ENCODE data around the gene ADGRG6. TPM values are rescaled to one million over a fixed set of nuclear protein-coding genes. Genes with fewer than 3 reads are reported as not detected.

Gene ADGRG6
- total RNA-seq, 1 experiment from 2014 or later: 5.3 TPM

DNA sequence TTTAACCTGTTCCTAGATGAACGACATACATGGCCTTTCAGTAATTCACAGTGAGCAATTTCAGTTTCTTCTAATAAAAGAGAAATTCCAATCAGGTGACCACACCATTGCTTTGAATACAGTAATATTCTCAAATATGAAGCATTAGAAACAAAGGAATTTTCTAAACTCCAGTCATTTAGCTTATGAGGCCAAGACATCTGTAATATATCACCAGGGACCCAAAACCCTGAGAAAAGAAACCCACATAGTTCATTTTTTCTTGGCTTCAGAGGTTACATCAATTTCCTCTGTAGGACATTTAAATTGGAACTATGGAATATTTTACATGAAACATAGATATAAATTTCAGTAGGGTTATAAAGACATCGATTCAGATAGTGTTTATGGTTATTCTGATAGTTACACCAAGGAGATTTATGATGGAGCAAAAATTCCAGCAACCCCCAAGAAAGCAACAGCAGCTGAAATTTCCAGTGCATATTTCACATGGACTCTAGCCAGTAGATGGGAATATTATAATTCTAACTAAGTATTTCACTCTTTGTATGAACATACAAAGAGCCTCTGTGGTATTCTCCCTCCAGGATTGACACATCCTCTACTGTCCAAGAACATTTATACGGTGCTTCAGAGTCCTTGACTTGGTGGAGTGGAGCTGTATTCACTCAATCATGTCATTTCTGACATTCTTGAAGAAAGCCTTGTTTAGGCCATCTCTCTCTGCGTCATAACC, 82.9 kb downstream of the ADGRG6 start:
- POLR2A ChIA-PET: no interaction called here
- Mint-ChIP-seq H3K27ac (no peak overlapping the region), H3K9me3 (no peaks in the 10 kb centered on the region), H3K4me3 (no peak overlapping the region), H3K36me3 (no peaks in the 10 kb centered on the region), H3K4me1 (0 out of 2 replicates have a peak, but pooled peaks cover 3% of the 10 kb centered on the region), H3K27me3 (ENCODE audit: low read depth) (no peaks in the 10 kb centered on the region)
- TF ChIP-seq MXD4 (CRISPR knock-in tag; IDR thresholded peaks at IDR 0.05; ENCODE audit: borderline replicate concordance): no peak
- no peak for TF ChIP-seq TP53 (CRISPR knock-in tag; IDR thresholded peaks at IDR 0.05)
- TF ChIP-seq, protein P1, sequence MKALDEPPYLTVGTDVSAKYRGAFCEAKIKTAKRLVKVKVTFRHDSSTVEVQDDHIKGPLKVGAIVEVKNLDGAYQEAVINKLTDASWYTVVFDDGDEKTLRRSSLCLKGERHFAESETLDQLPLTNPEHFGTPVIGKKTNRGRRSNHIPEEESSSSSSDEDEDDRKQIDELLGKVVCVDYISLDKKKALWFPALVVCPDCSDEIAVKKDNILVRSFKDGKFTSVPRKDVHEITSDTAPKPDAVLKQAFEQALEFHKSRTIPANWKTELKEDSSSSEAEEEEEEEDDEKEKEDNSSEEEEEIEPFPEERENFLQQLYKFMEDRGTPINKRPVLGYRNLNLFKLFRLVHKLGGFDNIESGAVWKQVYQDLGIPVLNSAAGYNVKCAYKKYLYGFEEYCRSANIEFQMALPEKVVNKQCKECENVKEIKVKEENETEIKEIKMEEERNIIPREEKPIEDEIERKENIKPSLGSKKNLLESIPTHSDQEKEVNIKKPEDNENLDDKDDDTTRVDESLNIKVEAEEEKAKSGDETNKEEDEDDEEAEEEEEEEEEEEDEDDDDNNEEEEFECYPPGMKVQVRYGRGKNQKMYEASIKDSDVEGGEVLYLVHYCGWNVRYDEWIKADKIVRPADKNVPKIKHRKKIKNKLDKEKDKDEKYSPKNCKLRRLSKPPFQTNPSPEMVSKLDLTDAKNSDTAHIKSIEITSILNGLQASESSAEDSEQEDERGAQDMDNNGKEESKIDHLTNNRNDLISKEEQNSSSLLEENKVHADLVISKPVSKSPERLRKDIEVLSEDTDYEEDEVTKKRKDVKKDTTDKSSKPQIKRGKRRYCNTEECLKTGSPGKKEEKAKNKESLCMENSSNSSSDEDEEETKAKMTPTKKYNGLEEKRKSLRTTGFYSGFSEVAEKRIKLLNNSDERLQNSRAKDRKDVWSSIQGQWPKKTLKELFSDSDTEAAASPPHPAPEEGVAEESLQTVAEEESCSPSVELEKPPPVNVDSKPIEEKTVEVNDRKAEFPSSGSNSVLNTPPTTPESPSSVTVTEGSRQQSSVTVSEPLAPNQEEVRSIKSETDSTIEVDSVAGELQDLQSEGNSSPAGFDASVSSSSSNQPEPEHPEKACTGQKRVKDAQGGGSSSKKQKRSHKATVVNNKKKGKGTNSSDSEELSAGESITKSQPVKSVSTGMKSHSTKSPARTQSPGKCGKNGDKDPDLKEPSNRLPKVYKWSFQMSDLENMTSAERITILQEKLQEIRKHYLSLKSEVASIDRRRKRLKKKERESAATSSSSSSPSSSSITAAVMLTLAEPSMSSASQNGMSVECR (CRISPR knock-in tag; IDR thresholded peaks at IDR 0.05; ENCODE audit: borderline replicate concordance): no peak
- TF ChIP-seq ZNF138 (CRISPR knock-in tag; conservative IDR thresholded peaks at IDR 0.05): no peak
- TF ChIP-seq, protein P2, sequence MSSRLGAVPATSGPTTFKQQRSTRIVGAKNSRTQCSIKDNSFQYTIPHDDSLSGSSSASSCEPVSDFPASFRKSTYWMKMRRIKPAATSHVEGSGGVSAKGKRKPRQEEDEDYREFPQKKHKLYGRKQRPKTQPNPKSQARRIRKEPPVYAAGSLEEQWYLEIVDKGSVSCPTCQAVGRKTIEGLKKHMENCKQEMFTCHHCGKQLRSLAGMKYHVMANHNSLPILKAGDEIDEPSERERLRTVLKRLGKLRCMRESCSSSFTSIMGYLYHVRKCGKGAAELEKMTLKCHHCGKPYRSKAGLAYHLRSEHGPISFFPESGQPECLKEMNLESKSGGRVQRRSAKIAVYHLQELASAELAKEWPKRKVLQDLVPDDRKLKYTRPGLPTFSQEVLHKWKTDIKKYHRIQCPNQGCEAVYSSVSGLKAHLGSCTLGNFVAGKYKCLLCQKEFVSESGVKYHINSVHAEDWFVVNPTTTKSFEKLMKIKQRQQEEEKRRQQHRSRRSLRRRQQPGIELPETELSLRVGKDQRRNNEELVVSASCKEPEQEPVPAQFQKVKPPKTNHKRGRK (CRISPR knock-in tag; IDR thresholded peaks at IDR 0.05; ENCODE audit: borderline replicate concordance): no peak
- TF ChIP-seq ZBTB21 (CRISPR knock-in tag; IDR thresholded peaks at IDR 0.05; ENCODE audit: borderline replicate concordance): no peak
- no peak for TF ChIP-seq HMGA2 (CRISPR knock-in tag; IDR thresholded peaks at IDR 0.05)
- no peak for TF ChIP-seq RORB (CRISPR knock-in tag; IDR thresholded peaks at IDR 0.05)
- no peak for TF ChIP-seq TEAD1 (CRISPR knock-in tag; IDR thresholded peaks at IDR 0.05)
- TF ChIP-seq, protein P3, sequence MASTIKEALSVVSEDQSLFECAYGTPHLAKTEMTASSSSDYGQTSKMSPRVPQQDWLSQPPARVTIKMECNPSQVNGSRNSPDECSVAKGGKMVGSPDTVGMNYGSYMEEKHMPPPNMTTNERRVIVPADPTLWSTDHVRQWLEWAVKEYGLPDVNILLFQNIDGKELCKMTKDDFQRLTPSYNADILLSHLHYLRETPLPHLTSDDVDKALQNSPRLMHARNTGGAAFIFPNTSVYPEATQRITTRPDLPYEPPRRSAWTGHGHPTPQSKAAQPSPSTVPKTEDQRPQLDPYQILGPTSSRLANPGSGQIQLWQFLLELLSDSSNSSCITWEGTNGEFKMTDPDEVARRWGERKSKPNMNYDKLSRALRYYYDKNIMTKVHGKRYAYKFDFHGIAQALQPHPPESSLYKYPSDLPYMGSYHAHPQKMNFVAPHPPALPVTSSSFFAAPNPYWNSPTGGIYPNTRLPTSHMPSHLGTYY (CRISPR knock-in tag; IDR thresholded peaks at IDR 0.05): no peak
- no peak for TF ChIP-seq TEAD4 (CRISPR knock-in tag; IDR thresholded peaks at IDR 0.05)
- no peak for TF ChIP-seq ZNF671 (CRISPR knock-in tag; IDR thresholded peaks at IDR 0.05)
- no peak for TF ChIP-seq PRRX2 (CRISPR knock-in tag; IDR thresholded peaks at IDR 0.05)
- TF ChIP-seq, protein P4, sequence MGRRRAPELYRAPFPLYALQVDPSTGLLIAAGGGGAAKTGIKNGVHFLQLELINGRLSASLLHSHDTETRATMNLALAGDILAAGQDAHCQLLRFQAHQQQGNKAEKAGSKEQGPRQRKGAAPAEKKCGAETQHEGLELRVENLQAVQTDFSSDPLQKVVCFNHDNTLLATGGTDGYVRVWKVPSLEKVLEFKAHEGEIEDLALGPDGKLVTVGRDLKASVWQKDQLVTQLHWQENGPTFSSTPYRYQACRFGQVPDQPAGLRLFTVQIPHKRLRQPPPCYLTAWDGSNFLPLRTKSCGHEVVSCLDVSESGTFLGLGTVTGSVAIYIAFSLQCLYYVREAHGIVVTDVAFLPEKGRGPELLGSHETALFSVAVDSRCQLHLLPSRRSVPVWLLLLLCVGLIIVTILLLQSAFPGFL (CRISPR knock-in tag; IDR thresholded peaks at IDR 0.05; ENCODE audit: borderline replicate concordance): no peak
- no peak for TF ChIP-seq ZNF416 (CRISPR knock-in tag; IDR thresholded peaks at IDR 0.05)
- no peak for TF ChIP-seq CREM (CRISPR knock-in tag; IDR thresholded peaks at IDR 0.05)
- TF ChIP-seq ZNF396 (CRISPR knock-in tag; IDR thresholded peaks at IDR 0.05; ENCODE audit: borderline replicate concordance): no peak
- DNase-seq (ENCODE audit: low spot score) (no peak), ATAC-seq (no peak)
- CTCF ChIA-PET: no interaction called here

DNA sequence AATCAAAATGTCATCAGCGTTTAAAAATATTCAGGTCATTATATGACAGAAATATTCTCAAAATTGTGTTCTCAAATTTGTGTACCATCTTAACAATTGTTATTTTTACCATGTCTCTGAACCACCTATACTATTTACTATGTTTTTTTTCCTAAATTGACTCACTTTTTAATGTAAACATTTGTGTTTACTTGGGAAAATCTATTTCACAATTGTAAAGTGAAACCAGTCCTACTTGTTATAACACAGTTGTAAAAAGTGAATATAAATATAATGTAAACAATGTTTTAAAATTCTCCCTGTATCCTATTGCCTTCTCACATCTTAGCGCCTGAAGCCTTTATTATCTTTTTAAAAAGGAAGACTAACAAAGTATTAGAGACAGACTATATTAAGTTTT, 83.5 kb downstream of the ADGRG6 start:
- Mint-ChIP-seq H3K4me1 (0 out of 2 replicates have a peak, but pooled peaks cover 3% of the 10 kb centered on the region), H3K27ac (no peak overlapping the region), H3K9me3 (no peaks in the 10 kb centered on the region), H3K36me3 (no peaks in the 10 kb centered on the region), H3K27me3 (ENCODE audit: low read depth) (no peaks in the 10 kb centered on the region), H3K4me3 (no peak overlapping the region)
- ChIA-PET CTCF (no interaction called here), POLR2A (no interaction called here)
- no peak for DNase-seq (ENCODE audit: low spot score)
- ATAC-seq: no peak
- no peak for TF ChIP-seq ZNF317 (CRISPR knock-in tag; IDR thresholded peaks at IDR 0.05; ENCODE audit: borderline replicate concordance, low read depth)
- TF ChIP-seq EMX1 (CRISPR knock-in tag; IDR thresholded peaks at IDR 0.05): no peak
- TF ChIP-seq NFE2L1 (CRISPR knock-in tag; IDR thresholded peaks at IDR 0.05): no peak
- TF ChIP-seq, protein P1 (CRISPR knock-in tag; IDR thresholded peaks at IDR 0.05; ENCODE audit: borderline replicate concordance): no peak
- TF ChIP-seq SMAD3 (CRISPR knock-in tag; IDR thresholded peaks at IDR 0.05; ENCODE audit: borderline replicate concordance): no peak
- TF ChIP-seq, protein P5, sequence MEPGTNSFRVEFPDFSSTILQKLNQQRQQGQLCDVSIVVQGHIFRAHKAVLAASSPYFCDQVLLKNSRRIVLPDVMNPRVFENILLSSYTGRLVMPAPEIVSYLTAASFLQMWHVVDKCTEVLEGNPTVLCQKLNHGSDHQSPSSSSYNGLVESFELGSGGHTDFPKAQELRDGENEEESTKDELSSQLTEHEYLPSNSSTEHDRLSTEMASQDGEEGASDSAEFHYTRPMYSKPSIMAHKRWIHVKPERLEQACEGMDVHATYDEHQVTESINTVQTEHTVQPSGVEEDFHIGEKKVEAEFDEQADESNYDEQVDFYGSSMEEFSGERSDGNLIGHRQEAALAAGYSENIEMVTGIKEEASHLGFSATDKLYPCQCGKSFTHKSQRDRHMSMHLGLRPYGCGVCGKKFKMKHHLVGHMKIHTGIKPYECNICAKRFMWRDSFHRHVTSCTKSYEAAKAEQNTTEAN (CRISPR knock-in tag; IDR thresholded peaks at IDR 0.05): no peak
